HG03066 (cell line): ENCODE data around the gene LPCAT1.

Experiments used
- ATAC-seq: cut with Tn5 transposase; IDR thresholded peaks from one replicate; pipeline ENCODE4 v1.9.1; 2021; ENCODE audit warnings: low read depth; ENCODE audit not compliant: unreplicated experiment

Gene LPCAT1

DNA sequence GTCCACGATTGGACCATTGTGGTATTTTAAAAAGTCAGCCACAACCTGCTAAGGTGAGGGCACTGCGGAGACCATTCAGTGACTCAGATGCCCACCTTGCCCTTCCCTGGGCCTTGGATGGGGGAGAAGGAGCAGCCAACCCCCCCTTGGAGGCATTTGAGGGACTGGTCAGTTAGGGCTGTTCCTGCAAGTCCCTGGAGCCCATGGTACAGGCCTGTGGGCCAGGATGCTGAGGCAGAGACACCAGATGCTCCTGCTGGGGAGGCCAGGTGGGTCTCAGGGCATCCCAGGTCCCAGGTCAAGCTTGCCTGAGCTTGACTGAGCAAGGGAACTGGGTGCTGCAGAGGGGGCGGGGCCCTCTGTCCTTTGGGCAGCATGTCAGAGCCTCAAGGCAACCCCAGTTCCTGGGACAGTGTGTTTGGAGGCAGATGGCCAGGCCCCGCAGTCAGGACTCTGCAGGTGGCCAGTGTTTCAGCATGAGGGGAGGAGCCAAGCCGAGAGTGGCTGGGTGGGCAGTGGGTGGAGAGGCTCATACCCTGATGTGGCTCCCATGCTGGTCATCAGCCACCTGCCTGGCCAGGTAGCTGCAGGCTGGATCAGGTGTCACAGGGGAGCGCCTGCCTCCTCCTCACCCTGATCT is 106.1 kb downstream of the LPCAT1 start:
- ATAC-seq = no peak

DNA sequence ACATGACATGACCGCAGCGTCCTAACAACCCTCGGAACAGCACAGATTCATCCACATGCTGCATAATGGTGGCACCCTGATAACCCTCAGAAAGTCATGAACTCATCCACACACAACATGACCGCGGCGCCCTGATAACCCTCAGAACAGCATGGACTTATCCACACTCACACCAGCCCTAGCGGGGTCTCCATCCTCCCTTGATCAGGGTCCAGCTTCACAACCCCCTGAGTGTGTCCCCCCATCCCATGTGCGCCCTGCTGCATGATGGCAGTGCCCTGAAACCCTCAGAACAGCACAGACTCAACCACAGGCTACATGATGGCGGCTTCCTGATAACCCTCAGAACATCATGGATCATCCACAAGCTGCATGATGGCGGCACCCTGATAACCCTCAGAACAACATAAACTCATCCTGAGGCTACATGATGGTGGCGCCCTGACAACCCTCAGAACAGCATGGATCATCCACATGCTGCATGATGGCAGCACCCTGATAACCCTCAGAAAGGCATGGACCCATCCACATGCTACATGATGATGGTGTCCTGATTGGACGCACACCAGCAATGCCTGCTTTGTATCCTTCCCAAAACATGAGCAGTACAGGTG is 106.8 kb downstream of the LPCAT1 start:
- no peak for ATAC-seq

DNA sequence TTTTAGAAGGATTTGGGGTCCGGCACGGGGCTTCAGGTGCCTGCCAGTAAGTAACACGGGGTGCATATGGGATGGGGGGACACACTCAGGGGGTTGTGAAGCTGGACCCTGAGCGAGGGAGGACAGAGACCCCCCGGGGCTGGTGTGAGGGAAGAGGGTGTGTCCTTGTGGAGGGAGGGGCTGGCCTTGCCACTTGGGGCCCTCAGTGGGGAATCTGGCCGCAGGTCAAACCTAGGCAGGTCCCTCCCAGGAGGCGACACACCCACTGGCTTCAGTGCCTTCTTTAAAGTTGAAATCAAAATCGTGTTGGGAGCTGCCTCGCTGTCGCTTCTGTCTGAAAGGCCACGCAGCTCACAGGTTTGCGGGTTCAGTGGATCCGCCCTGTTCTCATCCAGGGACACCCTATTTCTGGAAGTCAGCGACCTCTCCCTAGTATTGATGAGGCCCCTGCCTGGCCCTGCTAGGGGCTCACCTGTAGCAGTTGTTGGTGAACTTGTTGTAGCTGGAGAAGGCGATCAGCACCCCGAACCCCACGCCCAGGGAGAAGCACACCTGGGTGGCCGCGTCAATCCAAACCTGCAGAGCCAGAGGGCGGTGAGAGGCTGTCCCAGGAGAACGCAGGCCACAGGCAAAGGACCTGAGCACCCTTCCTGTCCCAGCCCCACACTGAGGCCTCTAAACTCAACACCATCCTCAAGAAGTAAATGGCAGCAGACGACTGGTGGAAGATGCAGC is 108.0 kb downstream of the LPCAT1 start:
- no peak for ATAC-seq

DNA sequence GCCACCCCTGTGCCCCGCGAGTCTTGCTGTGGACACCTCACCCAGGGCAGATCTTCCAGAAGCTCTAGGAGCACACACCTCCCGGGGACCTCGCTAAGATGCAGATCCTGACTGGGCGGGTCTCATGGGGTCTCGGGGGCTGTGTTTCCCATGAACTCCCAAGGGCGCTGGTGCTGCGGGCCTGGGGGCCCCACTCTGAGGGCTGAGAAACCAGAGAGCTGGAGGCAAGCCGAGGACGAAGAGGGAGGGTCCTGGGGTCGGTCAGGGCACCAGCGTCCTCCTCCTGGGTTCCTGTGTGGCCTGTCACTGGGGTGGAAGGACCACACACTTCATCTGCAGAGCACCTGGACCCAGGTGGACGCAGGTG is 108.7 kb downstream of the LPCAT1 start:
- no peak for ATAC-seq

DNA sequence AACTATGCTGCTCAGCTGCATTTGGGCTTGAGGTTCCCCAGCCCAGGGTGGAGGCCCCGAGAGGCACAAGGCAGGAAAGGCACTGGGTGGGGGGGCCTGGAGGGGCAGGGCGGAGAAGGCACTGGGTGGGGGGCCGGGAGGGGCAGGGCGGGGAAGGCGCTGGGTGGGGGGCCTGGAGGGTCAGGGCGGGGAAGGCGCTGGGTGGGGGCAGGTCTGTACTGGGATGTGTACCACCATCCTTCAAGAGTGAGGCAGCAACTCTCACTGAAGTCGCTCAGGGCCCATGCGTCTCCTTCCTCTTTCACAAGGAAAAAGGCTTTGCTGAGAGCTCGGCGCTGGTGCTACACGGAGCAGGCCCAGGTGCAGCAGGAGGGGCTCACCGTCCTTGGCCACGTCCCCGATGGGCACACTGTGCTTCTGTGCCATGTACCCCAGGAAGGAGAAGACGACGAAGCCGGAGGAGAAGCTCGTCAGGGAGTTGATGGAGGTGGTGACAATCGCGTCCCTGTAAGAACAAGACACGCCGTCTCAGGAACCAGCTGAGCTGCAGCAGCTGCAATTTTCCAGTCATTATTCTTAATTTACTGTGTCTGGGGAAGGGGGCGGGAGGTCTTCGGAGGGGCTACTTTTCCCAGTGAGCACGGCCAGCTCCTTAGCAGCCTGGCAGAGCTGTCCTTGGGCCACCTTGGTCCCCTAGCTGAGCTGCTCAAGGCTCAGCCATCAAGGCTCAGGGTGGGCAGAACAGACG is 109.3 kb downstream of the LPCAT1 start:
- ATAC-seq = no peak

DNA sequence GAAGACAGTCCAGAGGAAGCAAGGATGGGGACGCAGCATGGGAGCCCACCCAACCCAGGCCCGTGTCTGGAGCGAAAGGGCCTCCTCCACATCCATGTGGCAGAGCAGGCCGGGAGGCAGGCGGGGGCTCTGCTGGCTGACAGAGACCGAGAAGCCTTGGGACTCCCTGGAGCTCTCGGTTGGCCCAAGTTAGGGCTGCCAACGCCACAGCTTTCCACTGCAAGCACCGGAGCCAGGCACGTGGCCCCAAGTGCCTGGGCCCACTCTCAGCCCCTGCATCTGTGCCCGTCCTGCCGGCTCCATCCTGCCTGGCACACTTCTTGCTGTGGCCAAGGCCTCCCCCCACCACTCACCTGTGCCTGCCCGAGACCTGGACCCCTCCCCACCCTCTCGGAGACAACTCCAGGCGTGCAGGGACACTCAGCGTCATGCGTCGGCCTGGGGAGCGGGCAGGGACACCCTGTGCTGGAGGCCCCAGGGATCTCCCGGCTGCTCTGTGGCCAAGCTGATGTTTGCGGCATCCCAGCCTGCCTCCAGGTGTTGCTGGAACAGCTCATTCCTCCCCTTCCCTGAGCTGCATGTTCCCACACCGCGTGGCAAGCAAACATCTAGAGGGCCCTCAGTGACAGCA is 110.0 kb downstream of the LPCAT1 start:
- ATAC-seq = no peak

DNA sequence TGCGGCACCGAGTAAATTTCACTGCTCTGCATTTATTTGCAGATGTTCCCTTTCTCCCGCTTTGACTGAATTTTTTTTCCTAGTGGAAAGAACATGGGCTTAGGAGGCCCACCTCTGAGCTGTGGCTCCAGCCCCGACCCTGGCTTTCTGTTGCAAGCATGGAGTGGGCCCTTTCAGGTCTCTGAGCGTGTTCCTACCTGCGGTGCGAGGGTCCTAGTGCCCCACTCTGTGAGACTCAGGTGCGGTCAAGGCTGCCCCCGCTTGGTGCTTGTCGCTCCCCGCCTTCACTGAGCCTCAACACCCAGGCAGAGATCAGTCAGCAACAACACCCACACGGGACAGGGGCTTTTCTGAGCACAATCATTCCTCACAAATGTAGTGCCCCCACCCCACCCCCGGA is 110.5 kb downstream of the LPCAT1 start:
- no peak for ATAC-seq

DNA sequence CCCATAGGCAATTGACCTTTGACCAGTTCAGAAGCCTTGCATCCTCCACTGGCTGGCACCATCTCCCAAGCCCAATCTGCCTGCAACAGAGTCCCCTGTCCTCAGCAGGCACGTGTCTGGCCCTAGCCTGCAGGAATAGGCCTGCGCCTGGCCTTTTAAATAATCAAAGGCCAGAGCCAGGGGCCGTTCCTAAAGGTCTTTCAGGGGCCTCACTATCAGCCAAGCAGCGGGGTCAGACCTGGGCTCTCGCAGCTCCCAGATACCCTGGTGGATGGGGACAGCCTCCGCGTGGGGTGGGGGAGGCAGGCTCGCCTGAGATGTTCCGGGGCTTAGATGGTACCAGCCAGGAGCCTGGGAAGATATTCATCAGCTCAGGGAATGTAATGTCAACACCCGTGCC is 111.1 kb downstream of the LPCAT1 start:
- ATAC-seq = no peak

DNA sequence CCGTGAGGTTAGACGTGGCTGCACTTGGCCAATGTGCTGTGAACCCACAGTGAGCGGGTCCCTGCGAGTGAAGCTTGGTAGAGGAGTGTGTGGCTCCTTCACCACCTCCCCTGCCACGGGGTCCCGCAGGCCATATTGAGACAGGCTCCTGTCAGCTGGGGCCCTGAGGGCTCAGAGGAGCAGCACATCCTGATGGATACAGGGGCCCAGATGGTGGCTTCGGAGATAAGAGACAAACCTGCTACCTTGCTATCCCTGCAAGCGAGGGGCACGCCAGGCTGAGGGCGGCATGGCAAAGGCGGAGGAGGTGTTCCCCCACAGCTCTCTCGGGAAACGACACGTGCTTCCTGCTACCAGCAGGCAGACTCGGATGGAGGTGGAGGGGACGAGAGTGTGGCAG is 111.6 kb downstream of the LPCAT1 start:
- no peak for ATAC-seq
